Left hindlimb (tissue), 1 donor: Measurements from ENCODE around the gene GARS1.
A peak's percentile ranks its signal among the peaks of the same experiment; 100 is the strongest.
"Not testable (repeated sequence)": the region's sequence is repeated elsewhere in the genome, so short reads cannot be mapped to it uniquely, and the experiment has no call there.

ENCODE experiments used
- DNase-seq: peaks from one replicate; pipeline ENCODE4 v3.0.0-alpha.2; 2018

GARS1 gene

GRCh38 chr7:30594540-30595435 lies at the start of gene GARS1:
Gene GARS1 (plus strand): TSS chr7:30594878. CDS start chr7:30594922, 44 bp downstream.
- peak; percentile 91 for DNase-seq

GRCh38 chr7:30545791-30546555 lies 48.7 kb upstream of the GARS1 start:
- DNase-seq, result no peak

GRCh38 chr7:30546596-30546995 lies 48.1 kb upstream of the GARS1 start:
- no peak for DNase-seq

GRCh38 chr7:30548845-30549244 lies 45.8 kb upstream of the GARS1 start:
- peak; percentile 67 for DNase-seq

- DNase-seq, result no peak
These were observed 44.7 kb upstream of the GARS1 start for GRCh38 chr7:30549931-30550493.

GRCh38 chr7:30552330-30552729 lies 42.3 kb upstream of the GARS1 start:
- no peak for DNase-seq

GRCh38 chr7:30553141-30553540 lies 41.5 kb upstream of the GARS1 start:
- DNase-seq, result no peak

- DNase-seq, result no peak
These were observed 41.1 kb upstream of the GARS1 start for GRCh38 chr7:30553546-30553945.

- no peak for DNase-seq
These were observed 39.2 kb upstream of the GARS1 start for GRCh38 chr7:30555525-30555924.

GRCh38 chr7:30556840-30557239 lies 37.8 kb upstream of the GARS1 start:
- DNase-seq, result peak; percentile 39

GRCh38 chr7:30557245-30557644 lies 37.4 kb upstream of the GARS1 start:
- DNase-seq, result no peak

- peak; percentile 35 for DNase-seq
These were observed 35.1 kb upstream of the GARS1 start for GRCh38 chr7:30559611-30560010.

- DNase-seq, result no peak
These were observed 33.3 kb upstream of the GARS1 start for GRCh38 chr7:30561389-30561788.

GRCh38 chr7:30562498-30562897 lies 32.2 kb upstream of the GARS1 start:
- no peak for DNase-seq

GRCh38 chr7:30562909-30563308 lies 31.8 kb upstream of the GARS1 start:
- no peak for DNase-seq

GRCh38 chr7:30563326-30563942 lies 31.2 kb upstream of the GARS1 start:
- no peak for DNase-seq

- DNase-seq, result peak; percentile 82
These were observed 30.3 kb upstream of the GARS1 start for GRCh38 chr7:30564243-30564892.

- DNase-seq, result no peak
These were observed 28.1 kb upstream of the GARS1 start for GRCh38 chr7:30566596-30566995.

GRCh38 chr7:30567081-30567480 lies 27.6 kb upstream of the GARS1 start:
- DNase-seq, result no peak

GRCh38 chr7:30570238-30570637 lies 24.4 kb upstream of the GARS1 start:
- not testable (repeated sequence) for DNase-seq

GRCh38 chr7:30572212-30572841 lies 22.4 kb upstream of the GARS1 start:
- DNase-seq, result no peak

GRCh38 chr7:30575910-30576309 lies 18.8 kb upstream of the GARS1 start:
- no peak for DNase-seq
